PC-3 (cell line): ENCODE measurements around the gene TMUB2. TPM values are rescaled to one million over a fixed set of nuclear protein-coding genes. Genes with fewer than 3 reads are reported as not detected.

Source experiments
- ATAC-seq: fragments of 200-7000 bp; cut with Tn5 transposase; 2 replicates; pipeline ENCODE4 v1.9.1; 2020; ENCODE audit warnings: mild to moderate bottlenecking, moderate library complexity
- BruUV-seq: library from RNA; stranded (reverse); fragments of 400-500 nt; replicated peaks from 2 replicates; lab custom pipeline; 2021; lab: Mats Ljungman, UMichigan
- CTCF ChIA-PET: fragments of 300-600 bp; sonication (Branson Sonifier 250); formaldehyde crosslinking; loops from one replicate; lab custom pipeline; 2022; ENCODE audit warnings: antibody characterized with exemption; lab: Charles Lee
- POLR2A ChIA-PET: fragments of 300-600 bp; sonication (Branson Sonifier 250); formaldehyde crosslinking; loops from one replicate; lab custom pipeline; 2022; ENCODE audit warnings: antibody characterized with exemption; ENCODE audit not compliant: unreplicated experiment; lab: Charles Lee
- DNase-seq: peaks from one replicate; pipeline ENCODE4 v3.0.0-alpha.2; 2015
- H2AFZ ChIP-seq: fragments of 300-600 bp; sonication (generic); 2 replicates; pipeline ENCODE4 v1.6.0; 2016; ENCODE audit warnings: antibody characterized with exemption, low read length
- H3F3A ChIP-seq: fragments of 300-600 bp; sonication (generic); one replicate; pipeline ENCODE4 v1.6.0; 2017; ENCODE audit warnings: antibody characterized with exemption, low read length, control low read depth, mild to moderate bottlenecking; ENCODE audit not compliant: unreplicated experiment
- H3K27ac ChIP-seq: fragments of 300-600 bp; sonication (generic); 2 replicates; pipeline ENCODE4 v1.5.1; 2016; ENCODE audit warnings: mild to moderate bottlenecking, low read length
- H3K27me3 ChIP-seq: fragments of 300-600 bp; sonication (generic); 2 replicates; pipeline ENCODE4 v1.6.1; 2016; ENCODE audit warnings: low read length, mixed read lengths
- H3K36me3 ChIP-seq: fragments of 300-600 bp; sonication (generic); 2 replicates; pipeline ENCODE4 v1.6.1; 2016; ENCODE audit warnings: low read depth, mixed run types, low read length, mixed read lengths
- H3K4me1 ChIP-seq: fragments of 300-600 bp; sonication (generic); 2 replicates; pipeline ENCODE4 v1.5.1; 2016; ENCODE audit warnings: low read length; ENCODE audit not compliant: insufficient read depth
- H3K4me2 ChIP-seq: fragments of 300-600 bp; sonication (generic); 2 replicates; pipeline ENCODE4 v1.6.0; 2016; ENCODE audit warnings: low read length
- H3K4me3 ChIP-seq: fragments of 300-600 bp; sonication (generic); 2 replicates; pipeline ENCODE4 v1.5.1; 2016; ENCODE audit warnings: mild to moderate bottlenecking, low read length, mixed read lengths
- H3K79me2 ChIP-seq: fragments of 300-600 bp; sonication (generic); 2 replicates; pipeline ENCODE4 v1.6.1; 2017; ENCODE audit warnings: low read length, mixed read lengths
- H3K9ac ChIP-seq: fragments of 300-600 bp; sonication (generic); 2 replicates; pipeline ENCODE4 v1.6.0; 2016; ENCODE audit warnings: mild to moderate bottlenecking, low read length
- H3K9me2 ChIP-seq: fragments of 300-600 bp; sonication (generic); replicated peaks from 2 replicates; pipeline ENCODE4 v1.6.1; 2016; ENCODE audit warnings: mixed run types, low read length, mixed read lengths
- H3K9me3 ChIP-seq: fragments of 300-600 bp; sonication (generic); 2 replicates; pipeline ENCODE4 v1.6.1; 2016; ENCODE audit warnings: low read length, mixed read lengths
- H4K20me1 ChIP-seq: fragments of 300-600 bp; sonication (generic); 2 replicates; pipeline ENCODE4 v1.6.1; 2016; ENCODE audit warnings: low read length, mixed read lengths
- CTCF ChIP-seq: fragments of 300-600 bp; sonication (generic); conservative IDR thresholded peaks from 2 replicates; pipeline ENCODE4 v1.5.1; 2017; ENCODE audit warnings: antibody characterized with exemption, low read depth, mild to moderate bottlenecking, low read length
- EZH2 ChIP-seq: fragments of 300-600 bp; sonication (generic); IDR thresholded peaks from one replicate; pipeline ENCODE4 v1.6.1; 2017; ENCODE audit warnings: antibody characterized with exemption, mild to moderate bottlenecking, low read length; ENCODE audit not compliant: unreplicated experiment
- EZH2phosphoT487 ChIP-seq: fragments of 300-600 bp; sonication (generic); IDR thresholded peaks from 2 replicates; pipeline ENCODE4 v1.6.1; 2018; ENCODE audit warnings: mild to moderate bottlenecking, antibody characterized with exemption, low read length, borderline replicate concordance
- intact Hi-C: fragments of 100-400 bp; cut with micrococcal nuclease; formaldehyde crosslinking; loops from 2 replicates; pipeline ENCODE4 v1.9.0; 2023
- total RNA-seq: library from RNA; depleted of rRNA; stranded (reverse); fragments of >200 nt; gene quantifications from 2 replicates; pipeline ENCODE4 v1.2.3, GENCODE V29; 2014

Gene TMUB2
- total RNA-seq, 1 experiment from 2014 or later = 43.4 TPM

GRCh38 chr17:44152875-44153274, 33.9 kb upstream of the TMUB2 start:
- Histone ChIP-seq H3K9ac (no peak overlapping the region), H3K27me3 (no peaks in the 10 kb centered on the region), H3K27ac (no peak overlapping the region), H3K4me3 (no peak overlapping the region), H3F3A (no peaks in the 10 kb centered on the region), H3K36me3 (peaks cover 47% of the 10 kb centered on the region), H3K9me3 (no peaks in the 10 kb centered on the region), H4K20me1 (peaks cover 8% of the 10 kb centered on the region; the same call in 1 of the 2 replicates), H3K4me1 (no peaks in the 10 kb centered on the region), H3K9me2 (no peaks in the 10 kb centered on the region), H3K4me2 (no peak overlapping the region), H3K79me2 (peaks cover 48% of the 10 kb centered on the region), H2AFZ (no peak overlapping the region)
- intact Hi-C loops = no loop called here
- POLR2A ChIA-PET = no interaction called here
- ATAC-seq (no peak), DNase-seq (no peak)
- TF ChIP-seq EZH2phosphoT487 (no peak), CTCF (no peak), EZH2 (no peak)
- CTCF ChIA-PET = no interaction called here
- no TSS peak for BruUV-seq

- ChIA-PET CTCF (no interaction called here), POLR2A (no interaction called here)
- intact Hi-C loops = no loop called here
- Histone ChIP-seq H3K9ac (no peak overlapping the region), H4K20me1 (peaks cover 8% of the 10 kb centered on the region; the same call in 1 of the 2 replicates), H3K27me3 (no peaks in the 10 kb centered on the region), H2AFZ (no peak overlapping the region), H3K79me2 (peaks cover 24% of the 10 kb centered on the region), H3K36me3 (peaks cover 41% of the 10 kb centered on the region), H3F3A (no peaks in the 10 kb centered on the region), H3K4me3 (no peak overlapping the region), H3K4me2 (no peak overlapping the region), H3K4me1 (no peaks in the 10 kb centered on the region), H3K9me2 (no peaks in the 10 kb centered on the region), H3K9me3 (no peaks in the 10 kb centered on the region), H3K27ac (no peak overlapping the region)
- no peak for ATAC-seq
- DNase-seq = no peak
- BruUV-seq = no TSS peak
- TF ChIP-seq EZH2 (no peak), EZH2phosphoT487 (no peak), CTCF (no peak)
These were observed 31.3 kb upstream of the TMUB2 start for GRCh38 chr17:44155488-44155887.

GRCh38 chr17:44159519-44160210, 27.1 kb upstream of the TMUB2 start:
- Histone ChIP-seq H2AFZ (no peak overlapping the region), H3K9me3 (no peaks in the 10 kb centered on the region), H3K4me3 (no peak overlapping the region), H3K36me3 (peaks cover 29% of the 10 kb centered on the region), H3K27ac (no peak overlapping the region), H3F3A (no peaks in the 10 kb centered on the region), H3K9ac (no peak overlapping the region), H3K9me2 (no peaks in the 10 kb centered on the region), H3K79me2 (no peaks in the 10 kb centered on the region), H4K20me1 (no peaks in the 10 kb centered on the region), H3K27me3 (no peaks in the 10 kb centered on the region), H3K4me2 (no peak overlapping the region), H3K4me1 (no peaks in the 10 kb centered on the region)
- POLR2A ChIA-PET = no interaction called here
- no peak for TF ChIP-seq CTCF
- no peak for TF ChIP-seq EZH2
- no peak for TF ChIP-seq EZH2phosphoT487
- intact Hi-C loops = no loop called here
- BruUV-seq = no TSS peak
- CTCF ChIA-PET = no interaction called here
- no peak for ATAC-seq
- no peak for DNase-seq
